OCI-LY1 (cell line): ENCODE results near the gene C2orf42.
"Not testable (repeated sequence)": the region's sequence is repeated elsewhere in the genome, so short reads cannot be mapped to it uniquely, and the experiment has no call there.

Experiments used
- H2AFZ ChIP-seq: fragments of 200-600 bp; sonication (generic), shearing (Covaris generic); 2 replicates; pipeline ENCODE4 v1.6.0; 2014; ENCODE audit warnings: antibody characterized with exemption, mild to moderate bottlenecking, low read length
- H3F3A ChIP-seq: fragments of 200-600 bp; sonication (generic), shearing (Covaris generic); 2 replicates; pipeline ENCODE4 v1.6.0; 2014; ENCODE audit warnings: mild to moderate bottlenecking, antibody characterized with exemption, low read length, moderate library complexity; ENCODE audit not compliant: insufficient read depth
- H3K27ac ChIP-seq: fragments of 200-600 bp; sonication (generic); 2 replicates; pipeline ENCODE4 v1.5.1; 2014; ENCODE audit warnings: low read length, mixed run types, mild to moderate bottlenecking, low read depth; ENCODE audit not compliant: poor library complexity, severe bottlenecking
- H3K27me3 ChIP-seq: fragments of 200-600 bp; sonication (generic); 2 replicates; pipeline ENCODE4 v1.6.0; 2014; ENCODE audit warnings: antibody characterized with exemption, mild to moderate bottlenecking, low read length, moderate library complexity; ENCODE audit not compliant: insufficient read depth
- H3K36me3 ChIP-seq: fragments of 200-600 bp; sonication (generic); 2 replicates; pipeline ENCODE4 v1.6.1; 2014; ENCODE audit warnings: mild to moderate bottlenecking, antibody characterized with exemption, low read length, moderate library complexity, mixed read lengths; ENCODE audit not compliant: insufficient read depth
- H3K4me1 ChIP-seq: fragments of 200-600 bp; sonication (generic); 2 replicates; pipeline ENCODE4 v1.5.1; 2014; ENCODE audit warnings: mild to moderate bottlenecking, low read length, moderate library complexity; ENCODE audit not compliant: insufficient read depth, severe bottlenecking
- H3K4me2 ChIP-seq: fragments of 200-600 bp; sonication (generic), shearing (Covaris generic); 2 replicates; pipeline ENCODE4 v1.6.1; 2014; ENCODE audit warnings: low read length
- H3K4me3 ChIP-seq: fragments of 200-600 bp; sonication (generic); 2 replicates; pipeline ENCODE4 v1.5.1; 2014; ENCODE audit warnings: low read length, low read depth, mild to moderate bottlenecking, mixed read lengths; ENCODE audit not compliant: poor library complexity, severe bottlenecking
- H3K79me2 ChIP-seq: fragments of 200-600 bp; shearing (Covaris generic); 2 replicates; pipeline ENCODE4 v1.6.1; 2016; ENCODE audit warnings: mixed run types, low read length, mixed read lengths; ENCODE audit not compliant: insufficient read depth
- H3K9ac ChIP-seq: fragments of 200-600 bp; sonication (generic), shearing (Covaris generic); 2 replicates; pipeline ENCODE4 v1.6.1; 2014; ENCODE audit warnings: mild to moderate bottlenecking, low read length, mixed read lengths
- H3K9me2 ChIP-seq: fragments of 200-600 bp; sonication (generic), shearing (Covaris generic); 2 replicates; pipeline ENCODE4 v1.6.1; 2014; ENCODE audit warnings: low read depth, mild to moderate bottlenecking, low read length, mixed read lengths
- H3K9me3 ChIP-seq: fragments of 200-600 bp; shearing (Covaris generic); 2 replicates; pipeline ENCODE4 v1.6.1; 2014; ENCODE audit warnings: low read length, mixed read lengths
- H4K20me1 ChIP-seq: fragments of 200-600 bp; sonication (generic), shearing (Covaris generic); 2 replicates; pipeline ENCODE4 v1.6.0; 2016; ENCODE audit warnings: mild to moderate bottlenecking, low read length; ENCODE audit not compliant: insufficient read depth
- EZH2 ChIP-seq: fragments of 200-600 bp; sonication (generic), shearing (Covaris generic); IDR thresholded peaks from 2 replicates; pipeline ENCODE4 v1.8.0; 2017; ENCODE audit warnings: borderline replicate concordance, mixed run types, mild to moderate bottlenecking, antibody characterized with exemption, low read length, moderate library complexity, mixed read lengths
- TF ChIP-seq, protein P1 (sequence below): fragments of 200-600 bp; sonication (generic), shearing (Covaris generic); IDR thresholded peaks from 2 replicates; pipeline ENCODE4 v1.5.1; 2017; ENCODE audit warnings: mild to moderate bottlenecking, antibody characterized with exemption, low read length, moderate library complexity, mixed read lengths

Gene C2orf42

GRCh38 chr2:70173520-70173919 lies 17.3 kb downstream of the C2orf42 start:
- no peaks in the 10 kb centered on the region for H3K9me3 ChIP-seq
- H3K9ac ChIP-seq: no peak overlapping the region
- H3K36me3 ChIP-seq: peaks cover 58% of the 10 kb centered on the region
- H3K79me2 ChIP-seq: no peaks in the 10 kb centered on the region
- no peaks in the 10 kb centered on the region for H3K9me2 ChIP-seq
- peaks cover 4% of the 10 kb centered on the region for H3K4me1 ChIP-seq
- no peak overlapping the region for H3K4me3 ChIP-seq
- no peak for TF ChIP-seq EZH2
- TF ChIP-seq, protein P1, sequence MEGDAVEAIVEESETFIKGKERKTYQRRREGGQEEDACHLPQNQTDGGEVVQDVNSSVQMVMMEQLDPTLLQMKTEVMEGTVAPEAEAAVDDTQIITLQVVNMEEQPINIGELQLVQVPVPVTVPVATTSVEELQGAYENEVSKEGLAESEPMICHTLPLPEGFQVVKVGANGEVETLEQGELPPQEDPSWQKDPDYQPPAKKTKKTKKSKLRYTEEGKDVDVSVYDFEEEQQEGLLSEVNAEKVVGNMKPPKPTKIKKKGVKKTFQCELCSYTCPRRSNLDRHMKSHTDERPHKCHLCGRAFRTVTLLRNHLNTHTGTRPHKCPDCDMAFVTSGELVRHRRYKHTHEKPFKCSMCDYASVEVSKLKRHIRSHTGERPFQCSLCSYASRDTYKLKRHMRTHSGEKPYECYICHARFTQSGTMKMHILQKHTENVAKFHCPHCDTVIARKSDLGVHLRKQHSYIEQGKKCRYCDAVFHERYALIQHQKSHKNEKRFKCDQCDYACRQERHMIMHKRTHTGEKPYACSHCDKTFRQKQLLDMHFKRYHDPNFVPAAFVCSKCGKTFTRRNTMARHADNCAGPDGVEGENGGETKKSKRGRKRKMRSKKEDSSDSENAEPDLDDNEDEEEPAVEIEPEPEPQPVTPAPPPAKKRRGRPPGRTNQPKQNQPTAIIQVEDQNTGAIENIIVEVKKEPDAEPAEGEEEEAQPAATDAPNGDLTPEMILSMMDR: no peak
- H3K27me3 ChIP-seq: no peaks in the 10 kb centered on the region
- H3K4me2 ChIP-seq: no peak overlapping the region
- H2AFZ ChIP-seq: no peak overlapping the region
- H3K27ac ChIP-seq: no peak overlapping the region
- H3F3A ChIP-seq: no peaks in the 10 kb centered on the region
- H4K20me1 ChIP-seq: no peaks in the 10 kb centered on the region

DNA sequence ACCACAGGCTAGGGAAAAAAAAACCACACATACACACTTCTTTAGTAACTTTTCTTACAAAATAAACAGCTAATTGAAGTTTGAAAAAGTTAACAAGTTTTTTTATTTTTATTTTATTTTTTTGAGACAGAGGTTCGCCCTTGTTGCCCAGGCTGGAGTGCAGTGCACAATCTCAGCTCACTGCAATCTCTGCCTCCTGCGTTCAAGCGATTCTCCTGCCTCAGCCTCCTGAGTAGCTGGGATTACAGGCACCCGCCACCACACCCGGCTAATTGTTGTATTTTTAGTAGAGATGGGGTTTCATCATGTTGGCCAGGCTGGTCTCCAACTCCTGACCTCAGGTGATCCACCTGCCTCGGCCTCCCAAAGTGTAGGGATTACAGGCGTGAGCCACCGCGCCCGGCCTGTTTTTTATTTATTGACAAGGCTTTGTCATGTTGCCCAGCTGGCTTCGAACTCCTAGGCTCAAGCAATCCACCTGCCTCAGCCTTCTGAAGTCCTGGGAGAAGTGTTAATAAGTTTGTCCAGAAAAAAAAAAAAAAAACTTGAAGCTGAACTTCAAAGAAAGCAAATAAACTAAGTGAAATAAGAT lies 21.1 kb downstream of the C2orf42 start:
- H3K9me3 ChIP-seq, H3K9ac ChIP-seq, H2AFZ ChIP-seq, H3K9me2 ChIP-seq, H3K79me2 ChIP-seq, H3K4me1 ChIP-seq, H3K27ac ChIP-seq, H4K20me1 ChIP-seq, H3F3A ChIP-seq, H3K4me2 ChIP-seq, H3K4me3 ChIP-seq, H3K27me3 ChIP-seq: not testable (repeated sequence)
- H3K36me3 ChIP-seq: peaks cover 49% of the 10 kb centered on the region

- Histone ChIP-seq H2AFZ (no peak overlapping the region), H3K9me2 (no peaks in the 10 kb centered on the region), H3K4me3 (no peak overlapping the region), H3K9ac (no peak overlapping the region; the same call in 1 of the 2 replicates), H3K27ac (peak overlapping the region; percentile 56), H3K27me3 (no peaks in the 10 kb centered on the region), H3K4me1 (peaks cover 16% of the 10 kb centered on the region), H3K4me2 (no peak overlapping the region; the same call in 1 of the 2 replicates), H4K20me1 (no peaks in the 10 kb centered on the region), H3F3A (no peaks in the 10 kb centered on the region), H3K9me3 (no peaks in the 10 kb centered on the region), H3K79me2 (no peaks in the 10 kb centered on the region), H3K36me3 (peaks cover 45% of the 10 kb centered on the region)
- no peak for TF ChIP-seq EZH2
- TF ChIP-seq, protein P1: no peak
These were observed 29.7 kb downstream of the C2orf42 start for GRCh38 chr2:70161069-70161534.

GRCh38 chr2:70160545-70160944 lies 30.3 kb downstream of the C2orf42 start:
- H4K20me1 ChIP-seq: no peaks in the 10 kb centered on the region
- no peak overlapping the region for H2AFZ ChIP-seq
- no peaks in the 10 kb centered on the region for H3K27me3 ChIP-seq
- H3K27ac ChIP-seq: peak overlapping the region; percentile 56
- no peaks in the 10 kb centered on the region for H3F3A ChIP-seq
- peaks cover 16% of the 10 kb centered on the region for H3K4me1 ChIP-seq
- no peak overlapping the region for H3K4me2 ChIP-seq
- H3K79me2 ChIP-seq: no peaks in the 10 kb centered on the region
- H3K9me3 ChIP-seq: no peaks in the 10 kb centered on the region
- no peaks in the 10 kb centered on the region for H3K9me2 ChIP-seq
- H3K36me3 ChIP-seq: peaks cover 43% of the 10 kb centered on the region
- H3K9ac ChIP-seq: no peak overlapping the region; the same call in 1 of the 2 replicates
- H3K4me3 ChIP-seq: no peak overlapping the region
- no peak for TF ChIP-seq EZH2
- TF ChIP-seq, protein P1: no peak

GRCh38 chr2:70149130-70149686 lies 41.6 kb downstream of the C2orf42 start:
- not testable (repeated sequence) for H3K27me3 ChIP-seq, H3K9me2 ChIP-seq, H4K20me1 ChIP-seq, H3K9me3 ChIP-seq, H3K79me2 ChIP-seq, H3K27ac ChIP-seq, H3K4me1 ChIP-seq, H3F3A ChIP-seq, H3K4me2 ChIP-seq, H2AFZ ChIP-seq, H3K9ac ChIP-seq, H3K4me3 ChIP-seq
- peaks cover 18% of the 10 kb centered on the region for H3K36me3 ChIP-seq
